GM18520 (cell line): ENCODE data around the gene RAB3B.

Experiments used
- ATAC-seq: cut with Tn5 transposase; IDR thresholded peaks from one replicate; pipeline ENCODE4 v1.9.1; 2021; ENCODE audit not compliant: unreplicated experiment

The RAB3B gene

DNA sequence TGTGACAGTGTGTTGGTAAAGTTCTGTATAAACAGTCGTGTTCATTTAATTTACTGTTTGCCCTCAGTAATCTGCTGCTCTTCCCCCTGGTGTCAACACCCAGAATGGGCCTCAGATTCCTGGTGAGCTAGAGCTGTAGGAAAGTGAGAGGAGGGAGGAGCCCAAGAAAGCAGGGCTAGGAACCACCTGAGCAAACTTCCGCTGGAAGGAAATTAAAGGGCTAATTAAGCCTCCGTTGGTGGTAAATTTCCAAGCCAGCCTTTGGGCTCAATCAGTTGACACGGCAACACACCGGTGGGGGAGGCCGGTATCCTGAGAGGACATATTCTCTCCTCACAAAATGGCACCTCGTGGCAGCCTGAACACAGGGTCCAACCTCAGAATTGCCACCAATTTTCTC is 32.9 kb downstream of the RAB3B start:
- ATAC-seq = no peak

DNA sequence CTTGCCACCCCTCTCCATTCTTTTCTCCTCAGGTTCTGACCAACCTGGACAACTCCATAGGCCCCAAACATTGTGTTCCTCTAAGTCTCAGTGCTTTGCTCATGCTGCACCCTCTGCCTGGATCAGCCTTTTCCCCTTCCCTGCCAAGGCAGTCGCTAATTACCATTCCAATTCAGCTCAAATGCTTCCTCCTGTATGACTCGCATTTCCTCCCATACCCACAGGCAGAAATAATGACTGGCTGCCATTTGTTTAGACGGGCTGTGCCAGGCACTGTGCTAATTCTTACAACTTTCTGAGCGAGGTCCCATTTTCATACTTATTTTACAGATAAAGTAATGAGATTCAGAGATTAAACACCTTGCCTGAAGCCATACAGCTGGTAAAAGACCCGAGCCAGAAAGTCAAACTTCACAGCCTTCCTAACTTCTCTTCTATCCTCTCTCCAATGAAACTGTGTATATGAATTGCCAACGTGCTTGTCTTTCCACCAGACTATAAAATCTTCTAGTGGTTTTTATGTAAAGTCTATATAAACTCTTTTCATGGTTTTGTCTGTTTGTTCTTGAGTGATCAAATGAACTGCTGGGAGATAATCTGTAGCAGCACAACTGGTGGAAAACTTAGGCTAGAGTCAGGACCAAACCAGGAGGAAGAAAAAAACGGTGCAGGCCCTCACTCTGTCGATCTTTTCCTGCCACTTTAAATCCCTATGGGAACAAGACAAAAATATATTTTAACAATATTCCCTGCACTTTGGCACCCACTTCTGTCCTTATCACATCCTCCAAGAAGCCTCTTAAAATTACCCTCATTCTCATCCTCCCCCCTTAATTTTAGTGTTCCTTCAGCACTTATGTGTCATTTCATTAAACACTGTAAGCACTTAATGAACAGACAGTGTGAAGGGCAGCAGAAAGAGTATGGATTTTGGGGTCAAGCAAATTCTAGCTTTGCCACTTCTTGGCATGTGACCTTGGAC is 33.7 kb downstream of the RAB3B start:
- ATAC-seq = no peak

DNA sequence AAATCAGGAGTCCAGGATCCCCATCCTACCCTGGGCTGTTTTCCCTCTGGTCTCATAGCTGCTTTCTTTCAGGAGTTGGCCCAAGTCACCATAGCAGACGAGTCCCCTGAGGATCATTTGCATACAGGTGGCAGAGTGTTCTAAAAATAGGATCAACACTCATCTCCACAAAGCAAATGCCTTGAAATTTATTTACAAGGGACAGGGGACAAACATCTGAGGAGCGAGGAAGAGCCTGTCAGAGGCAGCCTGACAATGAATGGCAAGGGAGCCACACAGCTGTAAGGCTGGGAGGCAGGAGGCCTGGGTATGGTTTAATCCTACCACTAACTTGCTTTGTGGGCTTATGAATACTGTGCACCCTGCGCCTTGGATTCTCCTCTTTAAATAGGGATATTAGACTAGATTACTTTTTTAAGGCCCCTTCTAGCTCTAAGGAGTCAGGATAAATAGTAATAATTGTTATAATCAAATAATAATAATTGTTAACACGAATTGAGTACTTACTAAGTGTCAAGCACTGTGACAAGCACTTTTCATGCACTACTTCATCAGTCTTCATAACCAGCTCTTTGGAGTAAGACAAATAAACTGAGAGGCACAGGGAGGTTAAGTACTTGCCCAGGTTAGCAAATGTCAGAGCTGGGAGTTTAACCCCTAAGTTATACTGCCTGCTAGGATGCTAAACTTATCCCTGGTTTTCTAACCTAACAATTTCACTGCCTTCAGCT is 34.5 kb downstream of the RAB3B start:
- no peak for ATAC-seq

DNA sequence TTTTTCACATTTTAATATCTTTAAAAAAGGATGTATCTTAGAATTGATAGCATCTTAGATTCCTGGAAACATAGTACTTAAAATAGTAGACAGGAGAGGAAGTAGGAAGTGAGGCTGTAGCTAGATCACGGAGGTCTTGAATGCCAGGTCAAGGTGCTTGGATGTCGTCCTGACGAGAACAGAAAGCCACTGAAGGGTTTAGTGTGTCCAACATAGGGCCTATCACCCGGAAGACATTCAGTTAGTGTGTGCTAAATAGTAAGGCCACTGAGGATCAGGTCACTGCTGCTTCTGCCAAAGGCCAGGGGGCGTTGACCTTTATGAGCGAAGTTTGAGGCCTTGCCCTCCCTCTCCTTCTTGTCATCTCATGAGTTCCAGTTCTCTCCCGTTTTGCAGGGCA is 35.7 kb downstream of the RAB3B start:
- no peak for ATAC-seq

DNA sequence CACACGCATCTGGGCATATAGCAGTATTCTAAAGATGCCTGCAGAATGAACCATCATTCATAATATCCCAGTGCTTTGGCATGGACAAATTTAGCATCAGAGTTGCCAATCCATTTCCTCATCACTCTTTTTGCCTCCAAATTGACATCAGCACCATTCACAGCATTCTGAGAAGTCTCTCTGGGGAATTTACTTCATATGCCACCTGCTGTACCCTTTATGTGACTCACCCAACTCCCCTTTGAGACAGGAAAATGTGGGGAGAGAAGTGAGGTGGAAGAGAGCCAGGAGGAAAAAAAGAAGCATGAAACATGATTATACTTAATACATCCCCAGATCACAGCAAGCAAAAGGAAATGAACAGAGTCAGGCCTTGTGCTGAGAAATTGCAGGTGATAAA is 37.4 kb downstream of the RAB3B start:
- ATAC-seq = no peak

DNA sequence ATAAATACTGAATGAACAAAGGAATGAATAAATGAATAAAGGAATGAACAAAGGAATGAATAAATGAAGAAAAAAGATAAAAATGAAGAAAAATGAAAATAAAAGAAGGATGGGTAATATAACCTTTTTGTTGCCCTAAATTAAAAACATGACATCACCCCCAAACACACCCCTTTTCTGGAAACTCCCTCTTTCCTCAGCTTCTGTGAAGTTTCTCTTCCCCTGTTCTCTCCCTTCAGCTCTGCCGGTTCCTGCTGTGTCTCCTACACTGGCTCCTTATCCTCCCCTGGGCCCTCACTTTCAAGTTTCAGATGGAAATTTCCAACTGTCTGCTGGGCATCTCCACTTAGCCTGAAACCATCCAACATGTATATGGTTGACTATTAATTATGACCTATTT is 37.9 kb downstream of the RAB3B start:
- no peak for ATAC-seq

DNA sequence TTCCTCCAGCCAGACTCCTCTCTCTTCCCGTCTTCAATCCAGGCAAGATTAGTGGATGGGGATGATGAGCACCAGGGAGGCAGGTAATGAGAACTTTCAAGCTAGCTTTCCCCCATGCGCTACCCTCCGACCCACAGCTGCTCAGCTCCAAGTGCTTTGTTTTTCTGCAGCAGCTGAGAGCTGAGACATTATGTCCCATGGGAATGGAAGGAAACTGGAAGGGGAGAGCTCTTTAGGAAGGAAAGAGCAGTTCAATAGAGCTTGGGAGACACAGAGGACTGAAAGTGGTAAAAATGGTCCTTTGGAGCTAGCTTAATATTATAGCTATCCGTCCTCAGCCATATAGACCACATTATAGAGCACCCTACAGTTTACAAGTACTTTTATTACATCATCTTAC is 39.8 kb downstream of the RAB3B start:
- ATAC-seq = no peak

DNA sequence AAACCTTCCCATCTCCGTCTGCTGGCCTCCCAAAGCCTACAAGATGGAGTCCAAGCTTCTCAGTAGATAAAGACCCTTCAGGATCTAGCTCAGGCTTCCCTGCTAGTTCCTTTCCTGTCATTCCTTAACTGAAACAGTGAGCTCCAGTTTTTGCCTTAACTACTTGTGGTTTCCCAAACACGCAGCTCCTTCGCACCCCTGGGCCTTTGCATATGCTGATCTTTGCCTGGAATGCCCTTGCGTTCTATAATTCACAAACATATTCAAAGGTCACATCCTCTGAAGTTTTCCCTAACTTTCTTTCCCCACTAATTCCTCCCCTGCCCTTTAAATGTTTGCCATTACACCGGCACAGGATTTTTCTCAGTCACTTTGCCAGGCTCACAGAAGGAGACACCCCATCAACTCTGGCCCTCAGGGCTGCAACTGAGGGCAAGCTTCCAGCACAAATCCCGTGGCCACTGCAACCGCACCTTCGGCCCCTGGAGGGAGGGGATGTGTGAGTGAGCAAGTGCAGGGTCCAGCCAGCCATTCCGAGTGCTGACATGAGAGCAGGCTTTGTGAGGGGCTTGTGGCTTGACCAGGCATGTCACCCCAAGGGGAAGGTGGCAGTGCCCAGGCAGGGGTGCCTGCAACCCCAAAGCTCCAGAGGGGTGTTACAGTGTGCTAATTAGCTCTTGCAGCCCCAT is 41.3 kb downstream of the RAB3B start:
- ATAC-seq = no peak

DNA sequence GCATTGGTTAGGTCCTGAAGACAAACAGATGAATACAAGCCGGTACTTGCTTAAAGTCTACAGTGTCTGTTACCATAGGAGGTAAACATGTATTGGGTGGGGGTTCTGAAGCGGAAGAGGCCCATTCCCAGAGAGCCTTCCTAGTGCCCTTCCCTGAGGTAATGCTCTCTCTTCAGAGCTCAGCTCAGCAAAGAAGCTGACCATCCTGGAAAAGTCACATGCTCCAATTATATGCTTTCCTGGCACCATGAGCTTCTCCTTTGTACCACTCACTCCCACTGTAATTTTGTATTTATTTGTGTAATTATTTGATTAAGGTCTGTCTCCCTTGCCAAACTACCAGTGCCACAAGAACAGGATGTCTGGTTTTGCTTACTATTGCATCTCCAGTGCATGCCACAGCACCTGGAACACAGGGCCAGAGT is 42.0 kb downstream of the RAB3B start:
- ATAC-seq = no peak

DNA sequence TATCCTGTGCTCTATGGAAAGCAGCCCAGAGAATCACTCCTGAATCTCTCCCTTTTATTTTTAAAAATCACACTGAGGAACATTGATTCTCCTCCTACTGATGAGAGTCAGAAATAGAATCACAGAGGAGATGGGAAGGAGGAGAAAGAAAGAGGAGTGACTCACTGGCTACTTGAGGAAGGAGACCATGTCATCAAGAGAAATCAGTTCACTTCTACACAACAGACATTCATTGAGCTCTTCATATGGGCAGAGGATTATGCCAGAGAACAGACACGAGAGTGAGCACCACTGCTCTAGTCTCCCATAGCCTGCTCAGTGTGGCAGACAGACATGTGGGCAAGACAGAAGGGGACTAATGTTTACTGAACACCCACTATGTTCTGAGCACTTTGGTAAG is 44.2 kb downstream of the RAB3B start:
- ATAC-seq = no peak

DNA sequence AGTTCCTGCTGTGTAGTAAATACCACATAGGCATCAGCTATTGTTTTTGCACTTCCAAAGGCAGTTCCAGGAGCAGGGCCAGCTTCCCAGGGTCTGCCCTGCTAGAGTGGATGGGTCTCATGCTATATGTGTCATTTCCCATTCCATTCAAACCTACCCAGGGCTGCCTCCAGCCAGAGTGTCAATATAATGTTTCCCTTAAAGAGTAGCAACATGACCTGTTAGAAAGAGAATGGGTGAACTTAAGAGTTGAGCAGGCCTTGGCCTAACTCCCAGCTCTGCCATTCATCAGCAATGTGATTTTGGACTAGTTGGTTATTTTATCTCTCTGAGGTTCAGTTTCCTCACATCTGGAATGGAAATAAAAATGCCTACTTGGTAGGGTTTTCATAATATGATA is 44.9 kb downstream of the RAB3B start:
- ATAC-seq = no peak

DNA sequence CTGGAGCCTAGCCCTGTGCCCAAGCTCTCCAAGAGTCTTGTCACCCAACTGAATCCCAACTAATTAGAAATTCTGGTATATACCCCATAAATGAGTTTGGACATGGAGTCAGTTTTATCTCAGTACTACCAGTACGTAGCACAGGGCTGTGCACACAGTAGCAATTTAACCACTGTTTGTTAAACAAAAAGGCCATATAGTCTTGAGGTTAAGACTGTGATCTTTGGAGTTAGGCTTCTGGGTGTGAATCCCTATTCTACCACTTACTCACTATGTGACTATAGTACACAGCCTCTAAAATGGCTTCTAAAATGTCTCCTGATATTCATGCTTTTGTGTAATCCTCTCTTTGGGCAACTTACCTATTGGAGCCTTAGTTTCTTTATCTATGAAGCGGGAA is 48.2 kb downstream of the RAB3B start:
- ATAC-seq = no peak

DNA sequence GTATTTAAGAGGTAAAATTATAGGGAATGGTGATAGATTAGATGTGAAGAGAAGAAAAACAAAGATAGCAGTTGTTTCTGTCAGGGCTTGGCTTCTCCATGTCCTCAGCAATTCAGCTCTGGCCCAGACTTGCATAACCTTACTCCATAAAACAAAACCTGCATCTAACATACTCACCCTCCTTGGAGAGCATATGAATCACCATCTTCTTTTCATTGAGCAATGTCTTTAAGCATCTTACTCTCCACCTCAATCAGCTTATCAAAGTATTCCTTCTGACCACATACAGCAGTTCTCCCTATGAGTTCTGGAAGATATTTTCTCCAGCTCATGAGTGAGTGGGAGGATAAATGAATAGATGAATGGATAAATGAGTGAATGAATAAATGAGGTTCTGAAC is 49.0 kb downstream of the RAB3B start:
- ATAC-seq = no peak

DNA sequence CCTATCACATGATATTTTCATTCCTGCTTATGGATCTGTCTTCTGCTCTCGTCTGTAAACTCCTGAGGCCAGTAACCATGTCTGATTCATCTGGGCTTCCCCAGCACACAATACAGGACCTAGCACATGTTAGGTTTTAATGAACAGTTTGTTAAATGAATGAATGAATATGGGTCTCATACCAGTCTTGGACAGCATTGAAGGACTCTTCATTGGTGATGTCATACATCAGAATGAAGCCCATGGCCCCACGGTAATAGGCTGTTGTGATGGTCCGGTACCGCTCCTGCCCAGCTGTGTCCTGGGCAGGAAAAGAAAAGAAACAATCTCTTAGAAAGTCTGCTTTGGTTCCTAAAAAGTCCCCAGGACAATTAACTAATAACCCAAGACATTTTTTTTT is 53.4 kb downstream of the RAB3B start:
- no peak for ATAC-seq

DNA sequence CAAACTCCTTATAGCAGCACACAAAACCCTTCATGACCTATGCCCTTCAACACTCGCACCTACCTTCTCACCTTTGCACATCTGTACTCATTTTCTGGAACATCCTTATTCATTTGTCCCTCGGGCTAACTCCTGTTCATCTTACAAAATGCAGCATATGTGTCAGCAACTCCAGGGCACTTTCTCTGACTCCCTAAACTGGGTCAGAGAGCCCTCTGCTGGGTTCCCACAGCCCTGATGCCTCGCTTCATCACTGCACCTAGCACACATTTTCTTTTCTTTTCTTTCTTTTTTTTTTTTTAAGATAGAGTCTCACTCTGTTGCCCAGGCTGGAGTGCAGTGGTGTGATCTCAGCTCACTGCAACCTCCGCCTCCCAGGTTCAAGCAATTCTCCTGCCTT is 54.0 kb downstream of the RAB3B start:
- no peak for ATAC-seq

DNA sequence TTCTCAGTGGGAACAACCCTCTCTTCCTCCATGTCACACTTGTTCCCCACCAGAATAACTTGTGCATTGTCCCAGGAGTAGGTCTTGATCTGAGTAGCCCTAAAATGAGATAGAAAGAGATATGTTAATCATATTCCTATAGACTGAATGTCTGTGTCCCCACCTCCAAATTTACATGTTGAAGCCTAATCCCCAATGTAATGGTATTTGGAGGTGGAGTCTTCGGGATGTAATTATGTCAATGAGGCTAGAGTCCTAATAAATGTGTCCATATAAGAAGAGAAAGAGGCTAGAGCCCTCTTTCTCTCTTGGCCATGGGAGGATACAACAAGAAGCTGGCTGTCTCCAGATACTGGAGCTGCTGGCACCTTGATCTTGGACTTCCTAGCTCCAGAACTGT is 57.2 kb downstream of the RAB3B start:
- ATAC-seq = no peak

DNA sequence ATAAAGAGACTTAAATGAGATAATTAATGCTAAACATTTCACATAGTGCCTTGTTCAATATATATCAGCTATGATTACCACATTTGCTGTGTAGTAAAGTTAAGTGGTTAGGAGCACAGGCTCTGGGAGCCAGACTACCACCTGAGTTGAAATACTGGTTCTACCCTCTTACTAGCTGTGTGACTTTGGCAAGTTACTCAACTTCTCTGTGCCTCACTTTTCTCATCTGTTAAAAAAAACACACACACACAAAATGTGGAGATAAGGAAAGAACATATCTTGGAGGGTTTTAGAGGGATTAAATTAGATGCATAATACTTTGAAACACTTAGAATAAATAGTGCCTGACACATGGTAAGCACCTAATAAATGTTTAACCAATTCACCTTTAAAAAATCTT is 60.2 kb downstream of the RAB3B start:
- ATAC-seq = no peak

DNA sequence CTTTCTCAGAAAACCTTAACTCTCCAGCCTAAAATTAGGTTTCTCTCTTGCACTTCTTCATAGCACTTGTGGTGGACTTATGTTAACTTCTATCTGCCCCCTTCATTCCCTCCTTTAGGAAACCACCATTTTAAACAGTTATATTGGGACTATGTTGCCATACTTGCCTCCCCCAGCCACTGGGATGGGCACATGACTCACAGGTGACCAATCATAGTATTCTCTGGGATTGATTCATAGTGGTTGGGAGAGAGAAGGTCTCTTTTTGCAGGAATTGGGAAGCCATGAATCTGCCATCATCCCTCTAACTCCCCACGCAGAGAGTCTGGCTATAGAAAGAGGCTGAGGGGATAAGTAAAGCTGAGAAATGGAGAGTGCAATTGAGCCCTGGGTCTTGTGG is 61.6 kb downstream of the RAB3B start:
- no peak for ATAC-seq

DNA sequence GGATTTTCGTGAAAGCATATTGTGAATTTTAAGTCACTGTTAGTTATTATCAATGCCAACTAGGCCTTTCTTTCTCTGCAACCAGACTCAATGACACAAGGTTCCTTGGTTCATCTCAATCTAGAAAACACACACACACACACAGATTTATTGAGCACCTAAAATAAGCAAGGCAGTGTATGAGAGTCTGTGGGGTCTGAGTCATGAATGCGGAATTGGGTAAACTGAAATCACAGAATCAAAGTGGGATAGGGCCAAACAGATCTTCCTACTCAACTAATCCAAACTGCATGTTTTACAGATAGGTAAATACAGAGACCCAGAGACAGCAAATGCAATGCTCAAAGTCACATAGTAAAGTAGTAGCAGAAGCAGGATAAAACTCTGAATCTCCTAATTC is 63.5 kb downstream of the RAB3B start:
- no peak for ATAC-seq

DNA sequence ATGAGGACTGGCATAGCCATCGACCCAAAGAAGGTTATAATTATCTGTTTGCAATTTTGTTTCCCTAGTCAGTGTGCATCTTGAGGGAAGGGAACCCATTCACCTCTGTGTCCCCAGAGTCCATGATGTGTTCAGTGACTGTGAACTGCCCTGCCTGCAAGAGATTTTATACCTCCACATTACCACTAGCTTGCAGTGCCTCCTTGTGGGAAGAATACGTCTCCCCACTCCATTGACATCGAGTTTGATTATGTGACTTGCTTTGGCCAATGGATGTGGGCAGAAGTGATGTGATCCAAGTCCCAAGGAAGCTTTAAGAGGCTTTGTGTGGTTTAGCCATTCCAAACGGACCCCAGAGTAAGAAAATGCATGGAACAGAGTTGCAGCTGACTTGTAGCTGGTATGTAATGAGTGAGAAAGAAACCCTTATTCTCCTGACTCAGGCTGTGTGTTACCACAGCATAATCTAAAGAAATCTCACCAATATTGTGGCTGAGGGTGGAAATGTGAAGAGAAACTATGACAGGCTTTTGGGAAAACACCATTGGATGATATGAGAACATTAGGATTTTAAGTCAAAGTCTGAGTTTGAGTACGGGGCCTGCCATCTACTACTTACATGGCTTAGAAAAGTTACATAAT is 64.2 kb downstream of the RAB3B start:
- ATAC-seq = no peak

DNA sequence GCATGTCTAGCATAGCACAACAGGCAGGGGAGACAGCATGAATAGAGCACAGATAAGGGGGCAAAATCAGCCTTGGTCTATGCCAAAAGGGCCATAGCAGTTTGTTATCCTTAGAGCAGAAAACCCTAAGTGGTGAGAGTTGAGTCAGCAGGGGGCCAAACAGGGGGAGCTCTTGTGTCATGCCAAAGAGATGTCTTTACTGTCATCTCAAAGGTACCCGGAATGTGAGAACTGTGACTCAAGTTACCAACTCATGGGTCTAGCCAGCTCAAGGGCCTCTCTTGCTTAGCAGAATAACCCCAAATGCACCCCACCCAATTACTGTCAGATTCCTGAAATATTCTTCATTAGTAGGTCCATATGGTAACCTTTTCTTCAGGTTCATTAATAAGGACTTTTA is 66.0 kb downstream of the RAB3B start:
- no peak for ATAC-seq
